Measurements from ENCODE around the gene MRPL14.

DNA sequence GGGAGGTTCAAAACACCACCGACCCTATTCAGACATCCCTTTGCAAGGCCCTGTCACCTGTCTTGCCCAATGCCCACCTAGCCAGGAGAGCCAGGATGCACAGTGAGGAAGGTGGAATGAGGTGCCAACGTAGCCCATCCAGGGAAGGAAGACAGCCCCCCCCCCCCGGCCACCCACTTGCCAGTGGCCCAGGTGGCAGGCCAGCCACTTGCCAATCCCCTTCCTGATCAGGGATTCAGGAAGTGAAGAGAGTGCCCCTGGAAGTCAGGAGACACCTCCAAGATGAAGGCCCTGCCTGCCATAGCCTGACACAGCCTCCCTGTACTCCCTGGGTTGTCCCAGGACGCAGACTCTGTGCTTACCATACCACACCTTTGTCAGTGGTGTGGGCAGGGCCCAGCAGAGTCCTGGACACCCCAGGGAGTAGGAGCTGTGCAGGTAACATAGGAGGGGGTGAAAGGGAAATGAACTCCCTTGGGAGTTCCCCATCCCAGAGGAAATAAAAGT is 54.7 kb downstream of the MRPL14 start:
- TF ChIP-seq CHCHD3 (CRISPR knock-in tag; IDR thresholded peaks at IDR 0.05) (no peak), KDM5B (IDR thresholded peaks at IDR 0.05; ENCODE audit: insufficient replicate concordance, low read depth, low read length) (no peak)

Measured in K562 (cell line).